ENCODE data around the gene RILPL2. TPM values are rescaled to one million over a fixed set of nuclear protein-coding genes. Genes with fewer than 3 reads are reported as not detected.
A peak's percentile ranks its signal among the peaks of the same experiment; 100 is the strongest.
"Not testable (repeated sequence)": the region's sequence is repeated elsewhere in the genome, so short reads cannot be mapped to it uniquely, and the experiment has no call there.

The RILPL2 gene
- total RNA-seq, 1 experiment from 2014 or later = 0.45 TPM

GRCh38 chr12:123388177-123388950 is 48.1 kb downstream of the RILPL2 start:
- Histone ChIP-seq H3K4me3 (ENCODE audit: insufficient read depth, low read depth, low read length) (peak overlapping the region; percentile 41), H3K36me3 (replicated peaks; ENCODE audit: control insufficient read depth, insufficient read depth, low read length) (peaks cover 17% of the 10 kb centered on the region), H3K27me3 (ENCODE audit: control insufficient read depth, insufficient read depth, low read length) (peaks cover 10% of the 10 kb centered on the region; the same call in 1 of the 2 replicates)
- DNase-seq = peak; percentile 98

GRCh38 chr12:123387508-123388176 is 48.8 kb downstream of the RILPL2 start:
- no peak for DNase-seq
- 0 out of 2 replicates have a peak overlapping the region, but pooled peaks have one; percentile 41 for H3K4me3 ChIP-seq (ENCODE audit: insufficient read depth, low read depth, low read length)
- H3K27me3 ChIP-seq (ENCODE audit: control insufficient read depth, insufficient read depth, low read length) = peaks cover 10% of the 10 kb centered on the region; the same call in 1 of the 2 replicates
- H3K36me3 ChIP-seq (replicated peaks; ENCODE audit: control insufficient read depth, insufficient read depth, low read length) = peaks cover 17% of the 10 kb centered on the region

GRCh38 chr12:123385536-123385935 is 50.9 kb downstream of the RILPL2 start:
- H3K27me3 ChIP-seq (ENCODE audit: control insufficient read depth, insufficient read depth, low read length) = peaks cover 10% of the 10 kb centered on the region; the same call in 1 of the 2 replicates
- H3K36me3 ChIP-seq (replicated peaks; ENCODE audit: control insufficient read depth, insufficient read depth, low read length); H3K4me3 ChIP-seq (ENCODE audit: insufficient read depth, low read depth, low read length); DNase-seq: not testable (repeated sequence)

GRCh38 chr12:123384994-123385376 is 51.5 kb downstream of the RILPL2 start:
- peak overlapping the region; percentile 79 for H3K4me3 ChIP-seq (ENCODE audit: insufficient read depth, low read depth, low read length)
- H3K36me3 ChIP-seq (replicated peaks; ENCODE audit: control insufficient read depth, insufficient read depth, low read length) = no peaks in the 10 kb centered on the region
- H3K27me3 ChIP-seq (ENCODE audit: control insufficient read depth, insufficient read depth, low read length) = peaks cover 8% of the 10 kb centered on the region; the same call in 1 of the 2 replicates
- no peak for DNase-seq

- Histone ChIP-seq H3K4me3 (ENCODE audit: insufficient read depth, low read depth, low read length) (peak overlapping the region; percentile 79), H3K36me3 (replicated peaks; ENCODE audit: control insufficient read depth, insufficient read depth, low read length) (no peaks in the 10 kb centered on the region), H3K27me3 (ENCODE audit: control insufficient read depth, insufficient read depth, low read length) (peaks cover 3% of the 10 kb centered on the region; the same call in 1 of the 2 replicates)
- no peak for DNase-seq
Observed at GRCh38 chr12:123384318-123384993, 52.0 kb downstream of the RILPL2 start.

- DNase-seq = no peak
- Histone ChIP-seq H3K4me3 (ENCODE audit: insufficient read depth, low read depth, low read length) (no peak overlapping the region), H3K36me3 (replicated peaks; ENCODE audit: control insufficient read depth, insufficient read depth, low read length) (no peaks in the 10 kb centered on the region), H3K27me3 (ENCODE audit: control insufficient read depth, insufficient read depth, low read length) (no peaks in the 10 kb centered on the region; the same call in 1 of the 2 replicates)
Observed at GRCh38 chr12:123382684-123383083, 53.8 kb downstream of the RILPL2 start.

- no peak for DNase-seq
Observed at GRCh38 chr12:123379391-123379790, 57.1 kb downstream of the RILPL2 start.

GRCh38 chr12:123372415-123372814 is 64.1 kb downstream of the RILPL2 start:
- not testable (repeated sequence) for DNase-seq; H3K27me3 ChIP-seq (ENCODE audit: control insufficient read depth, insufficient read depth, low read length); H3K36me3 ChIP-seq (replicated peaks; ENCODE audit: control insufficient read depth, insufficient read depth, low read length); H3K4me3 ChIP-seq (ENCODE audit: insufficient read depth, low read depth, low read length)

More at GRCh38 chr12:123379391-123379790, 57.1 kb downstream of the RILPL2 start:
- H3K4me3 ChIP-seq (ENCODE audit: insufficient read depth, low read depth, low read length) = no peak overlapping the region
- no peaks in the 10 kb centered on the region for H3K36me3 ChIP-seq (replicated peaks; ENCODE audit: control insufficient read depth, insufficient read depth, low read length)
- no peaks in the 10 kb centered on the region; the same call in 1 of the 2 replicates for H3K27me3 ChIP-seq (ENCODE audit: control insufficient read depth, insufficient read depth, low read length)

- DNase-seq = not testable (repeated sequence)
Observed at GRCh38 chr12:123371667-123372368, 64.7 kb downstream of the RILPL2 start.

GRCh38 chr12:123369229-123369628 is 67.3 kb downstream of the RILPL2 start:
- H3K4me3 ChIP-seq (ENCODE audit: insufficient read depth, low read depth, low read length) = no peak overlapping the region
- DNase-seq = no peak
- no peaks in the 10 kb centered on the region for H3K36me3 ChIP-seq (replicated peaks; ENCODE audit: control insufficient read depth, insufficient read depth, low read length)
- no peaks in the 10 kb centered on the region for H3K27me3 ChIP-seq (ENCODE audit: control insufficient read depth, insufficient read depth, low read length)

More at GRCh38 chr12:123371667-123372368, 64.7 kb downstream of the RILPL2 start:
- not testable (repeated sequence) for H3K4me3 ChIP-seq (ENCODE audit: insufficient read depth, low read depth, low read length); H3K27me3 ChIP-seq (ENCODE audit: control insufficient read depth, insufficient read depth, low read length); H3K36me3 ChIP-seq (replicated peaks; ENCODE audit: control insufficient read depth, insufficient read depth, low read length)

GRCh38 chr12:123368431-123368830 is 68.1 kb downstream of the RILPL2 start:
- DNase-seq; H3K27me3 ChIP-seq (ENCODE audit: control insufficient read depth, insufficient read depth, low read length); H3K36me3 ChIP-seq (replicated peaks; ENCODE audit: control insufficient read depth, insufficient read depth, low read length); H3K4me3 ChIP-seq (ENCODE audit: insufficient read depth, low read depth, low read length): not testable (repeated sequence)

GRCh38 chr12:123367511-123367910 is 69.0 kb downstream of the RILPL2 start:
- Histone ChIP-seq H3K27me3 (ENCODE audit: control insufficient read depth, insufficient read depth, low read length) (no peaks in the 10 kb centered on the region), H3K4me3 (ENCODE audit: insufficient read depth, low read depth, low read length) (no peak overlapping the region), H3K36me3 (replicated peaks; ENCODE audit: control insufficient read depth, insufficient read depth, low read length) (no peaks in the 10 kb centered on the region)
- DNase-seq = no peak

Measured in H7 (cell line).